ENCODE data around the gene FGD6. TPM values are rescaled to one million over a fixed set of nuclear protein-coding genes. Genes with fewer than 3 reads are reported as not detected.
"Not testable (repeated sequence)": the region's sequence is repeated elsewhere in the genome, so short reads cannot be mapped to it uniquely, and the experiment has no call there.

Gene FGD6
- total RNA-seq, 1 donor from 2014 or later = 42.1 TPM

DNA sequence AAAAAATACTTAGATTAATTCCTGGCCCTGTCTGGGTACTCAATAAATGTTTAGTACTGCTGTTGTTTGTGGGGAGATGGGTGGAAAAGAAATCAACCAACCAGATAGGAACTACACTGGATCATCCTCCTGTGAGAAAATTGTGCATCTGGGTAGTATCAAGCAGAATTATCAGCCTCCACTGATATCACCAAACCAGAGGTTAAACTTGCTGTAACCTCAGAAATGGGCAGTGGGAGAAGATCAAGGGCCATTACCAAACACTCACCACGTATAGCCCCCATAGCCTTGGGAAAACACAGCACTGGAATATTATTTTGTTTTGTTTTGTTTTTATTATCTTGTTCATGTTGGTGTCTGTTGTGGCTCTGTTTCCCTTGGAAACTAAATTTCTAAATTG lies 20.0 kb upstream of the FGD6 start:
- H3K27ac Mint-ChIP-seq (ENCODE audit: unreplicated experiment) = no peak overlapping the region
- TF ChIP-seq, protein P1, sequence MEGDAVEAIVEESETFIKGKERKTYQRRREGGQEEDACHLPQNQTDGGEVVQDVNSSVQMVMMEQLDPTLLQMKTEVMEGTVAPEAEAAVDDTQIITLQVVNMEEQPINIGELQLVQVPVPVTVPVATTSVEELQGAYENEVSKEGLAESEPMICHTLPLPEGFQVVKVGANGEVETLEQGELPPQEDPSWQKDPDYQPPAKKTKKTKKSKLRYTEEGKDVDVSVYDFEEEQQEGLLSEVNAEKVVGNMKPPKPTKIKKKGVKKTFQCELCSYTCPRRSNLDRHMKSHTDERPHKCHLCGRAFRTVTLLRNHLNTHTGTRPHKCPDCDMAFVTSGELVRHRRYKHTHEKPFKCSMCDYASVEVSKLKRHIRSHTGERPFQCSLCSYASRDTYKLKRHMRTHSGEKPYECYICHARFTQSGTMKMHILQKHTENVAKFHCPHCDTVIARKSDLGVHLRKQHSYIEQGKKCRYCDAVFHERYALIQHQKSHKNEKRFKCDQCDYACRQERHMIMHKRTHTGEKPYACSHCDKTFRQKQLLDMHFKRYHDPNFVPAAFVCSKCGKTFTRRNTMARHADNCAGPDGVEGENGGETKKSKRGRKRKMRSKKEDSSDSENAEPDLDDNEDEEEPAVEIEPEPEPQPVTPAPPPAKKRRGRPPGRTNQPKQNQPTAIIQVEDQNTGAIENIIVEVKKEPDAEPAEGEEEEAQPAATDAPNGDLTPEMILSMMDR (IDR thresholded peaks at IDR 0.05; ENCODE audit: partially characterized antibody, unreplicated experiment) = no peak

DNA sequence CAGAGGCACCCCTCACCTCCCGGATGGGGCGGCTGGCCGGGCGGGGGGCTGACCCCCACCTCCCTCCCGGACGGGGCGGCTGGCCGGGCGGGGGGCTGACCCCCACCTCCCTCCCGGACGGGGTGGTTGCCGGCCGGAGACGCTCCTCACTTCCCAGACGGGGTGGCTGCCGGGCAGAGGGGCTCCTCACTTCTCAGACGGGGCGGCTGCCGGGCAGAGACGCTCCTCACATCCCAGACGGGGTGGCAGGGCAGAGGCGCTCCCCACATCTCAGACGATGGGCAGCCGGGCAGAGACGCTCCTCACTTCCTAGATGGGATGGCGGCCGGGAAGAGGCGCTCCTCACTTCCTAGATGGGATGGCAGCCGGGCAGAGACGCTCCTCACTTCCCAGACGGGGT lies 18.4 kb upstream of the FGD6 start:
- not testable (repeated sequence) for DNase-seq; H3K9me3 Mint-ChIP-seq (ENCODE audit: unreplicated experiment); H3K4me3 Mint-ChIP-seq (ENCODE audit: unreplicated experiment); H3K27ac Mint-ChIP-seq (ENCODE audit: unreplicated experiment); H3K27me3 Mint-ChIP-seq (ENCODE audit: unreplicated experiment)
- Mint-ChIP-seq H3K4me1 (ENCODE audit: low read depth, unreplicated experiment) (peaks cover 14% of the 10 kb centered on the region), H3K36me3 (ENCODE audit: unreplicated experiment) (peaks cover 13% of the 10 kb centered on the region)

More for the DNA sequence above, 20.0 kb upstream of the FGD6 start:
- no peak overlapping the region for H3K4me3 Mint-ChIP-seq (ENCODE audit: unreplicated experiment)
- H3K27me3 Mint-ChIP-seq (ENCODE audit: unreplicated experiment) = peaks cover 4% of the 10 kb centered on the region
- peaks cover 11% of the 10 kb centered on the region for H3K4me1 Mint-ChIP-seq (ENCODE audit: low read depth, unreplicated experiment)
- peaks cover 13% of the 10 kb centered on the region for H3K36me3 Mint-ChIP-seq (ENCODE audit: unreplicated experiment)
- no peak for DNase-seq
- H3K9me3 Mint-ChIP-seq (ENCODE audit: unreplicated experiment) = peaks cover 8% of the 10 kb centered on the region

DNA sequence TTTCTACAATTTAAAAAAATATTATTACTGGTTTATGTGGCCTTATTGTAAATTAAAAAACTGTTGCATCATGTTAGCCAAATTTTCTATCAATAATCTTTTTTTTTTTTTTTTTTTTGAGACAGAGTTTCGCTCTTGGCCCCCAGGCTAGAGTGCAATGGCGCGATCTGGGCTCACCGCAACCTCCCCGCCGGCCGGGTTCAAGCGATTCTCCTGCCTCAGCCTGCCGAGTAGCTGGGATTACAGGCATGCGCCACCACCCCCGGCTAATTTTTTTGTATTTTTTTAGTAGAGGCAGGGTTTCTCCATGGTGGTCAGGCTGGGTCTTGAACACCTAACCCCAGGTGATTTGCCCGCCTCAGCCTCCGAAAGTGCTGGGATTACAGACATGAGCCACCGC lies 16.9 kb upstream of the FGD6 start:
- not testable (repeated sequence) for H3K9me3 Mint-ChIP-seq (ENCODE audit: unreplicated experiment); H3K4me3 Mint-ChIP-seq (ENCODE audit: unreplicated experiment); H3K27me3 Mint-ChIP-seq (ENCODE audit: unreplicated experiment); H3K4me1 Mint-ChIP-seq (ENCODE audit: low read depth, unreplicated experiment); DNase-seq; H3K27ac Mint-ChIP-seq (ENCODE audit: unreplicated experiment)
- H3K36me3 Mint-ChIP-seq (ENCODE audit: unreplicated experiment) = peaks cover 13% of the 10 kb centered on the region

DNA sequence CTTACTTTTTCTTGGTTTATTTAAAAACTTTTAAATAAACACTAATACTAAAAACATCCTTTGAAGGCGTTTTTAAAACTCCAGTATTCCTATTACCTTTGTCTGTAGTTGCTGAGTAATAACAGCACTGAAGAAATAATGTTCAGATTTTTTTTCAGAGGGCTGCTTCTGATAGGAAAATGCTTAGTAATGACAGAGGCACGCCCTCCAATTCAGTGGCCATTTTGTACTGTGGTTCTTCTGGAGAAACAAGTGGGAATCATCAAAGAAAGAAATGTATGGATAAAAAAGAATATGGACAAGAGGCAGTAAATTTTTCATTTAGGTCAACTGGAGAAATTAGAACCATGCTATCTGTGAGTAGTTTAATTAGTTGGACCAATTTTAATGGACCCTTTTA lies 13.9 kb upstream of the FGD6 start:
- Mint-ChIP-seq H3K4me3 (ENCODE audit: unreplicated experiment) (peak overlapping the region; percentile 43), H3K27me3 (ENCODE audit: unreplicated experiment) (peaks cover under 1% of the 10 kb centered on the region), H3K27ac (ENCODE audit: unreplicated experiment) (peak overlapping the region; percentile 13), H3K9me3 (ENCODE audit: unreplicated experiment) (peaks cover under 1% of the 10 kb centered on the region), H3K4me1 (ENCODE audit: low read depth, unreplicated experiment) (peaks cover 7% of the 10 kb centered on the region), H3K36me3 (ENCODE audit: unreplicated experiment) (no peaks in the 10 kb centered on the region)
- TF ChIP-seq, protein P1 (IDR thresholded peaks at IDR 0.05; ENCODE audit: partially characterized antibody, unreplicated experiment) = no peak
- no peak for DNase-seq

DNA sequence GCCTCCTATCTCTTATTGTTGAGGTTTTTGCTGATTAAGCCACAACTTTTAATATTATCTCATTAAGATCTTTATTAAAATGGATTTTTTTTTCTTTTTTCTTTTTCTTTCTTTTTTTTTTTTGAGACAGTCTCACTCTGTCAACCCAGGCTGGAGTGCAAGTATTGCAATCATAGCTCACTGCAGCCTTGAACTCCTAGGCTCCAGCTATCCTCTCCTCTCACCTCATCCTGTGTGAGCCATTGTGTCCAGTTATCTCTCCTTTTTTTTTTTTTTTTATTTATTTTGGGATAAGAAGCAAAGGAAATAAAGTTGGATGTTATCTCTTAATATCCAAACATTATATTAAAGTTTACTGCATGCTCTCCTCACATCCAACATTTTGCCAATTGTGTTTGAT lies 13.0 kb upstream of the FGD6 start:
- TF ChIP-seq, protein P1 (IDR thresholded peaks at IDR 0.05; ENCODE audit: partially characterized antibody, unreplicated experiment) = no peak
- no peaks in the 10 kb centered on the region for H3K36me3 Mint-ChIP-seq (ENCODE audit: unreplicated experiment)
- H3K27ac Mint-ChIP-seq (ENCODE audit: unreplicated experiment) = peak overlapping the region; percentile 46

DNA sequence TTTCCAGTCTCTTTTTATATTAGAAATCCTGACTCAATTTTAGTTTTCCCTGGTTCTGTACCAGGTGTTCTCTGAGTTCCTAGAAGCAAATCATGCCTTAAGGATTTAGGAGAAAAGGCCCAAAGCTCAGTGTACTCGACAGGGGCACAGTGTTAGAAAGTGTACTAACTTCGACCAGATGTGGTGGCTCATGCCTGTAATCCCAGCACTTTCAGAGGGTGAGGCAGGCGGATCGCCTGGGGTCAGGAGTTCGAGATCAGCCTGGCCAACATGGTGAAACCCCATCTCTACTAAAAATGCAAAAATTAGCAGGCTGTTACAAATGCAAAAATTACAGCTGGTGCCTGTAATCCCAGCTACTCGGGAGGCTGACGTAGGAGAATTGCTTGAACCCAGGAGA lies 12.4 kb upstream of the FGD6 start:
- no peaks in the 10 kb centered on the region for H3K9me3 Mint-ChIP-seq (ENCODE audit: unreplicated experiment)
- TF ChIP-seq, protein P1 (IDR thresholded peaks at IDR 0.05; ENCODE audit: partially characterized antibody, unreplicated experiment) = no peak

More for the DNA sequence above, 13.0 kb upstream of the FGD6 start:
- H3K27me3 Mint-ChIP-seq (ENCODE audit: unreplicated experiment) = no peaks in the 10 kb centered on the region
- no peaks in the 10 kb centered on the region for H3K9me3 Mint-ChIP-seq (ENCODE audit: unreplicated experiment)
- no peak for DNase-seq
- no peak overlapping the region for H3K4me3 Mint-ChIP-seq (ENCODE audit: unreplicated experiment)
- peaks cover 7% of the 10 kb centered on the region for H3K4me1 Mint-ChIP-seq (ENCODE audit: low read depth, unreplicated experiment)

More for the DNA sequence above, 12.4 kb upstream of the FGD6 start:
- H3K4me3 Mint-ChIP-seq (ENCODE audit: unreplicated experiment) = no peak overlapping the region
- DNase-seq = no peak
- H3K27me3 Mint-ChIP-seq (ENCODE audit: unreplicated experiment) = no peaks in the 10 kb centered on the region
- peaks cover 7% of the 10 kb centered on the region for H3K4me1 Mint-ChIP-seq (ENCODE audit: low read depth, unreplicated experiment)
- H3K36me3 Mint-ChIP-seq (ENCODE audit: unreplicated experiment) = no peaks in the 10 kb centered on the region
- no peak overlapping the region for H3K27ac Mint-ChIP-seq (ENCODE audit: unreplicated experiment)

Measured in glutamatergic neuron (in vitro differentiated cells).